GM12878 (cell line): ENCODE measurements around the gene CDH4. TPM values are rescaled to one million over a fixed set of nuclear protein-coding genes. Genes with fewer than 3 reads are reported as not detected.

Experiments used
- ATAC-seq: fragments of 200-7000 bp; cut with Tn5 transposase; 3 replicates; pipeline ENCODE4 v1.9.1; 2020; ENCODE audit warnings: mild to moderate bottlenecking, moderate library complexity
- BruUV-seq: library from RNA; stranded (reverse); fragments of 400-500 nt; replicated peaks from 2 replicates; lab custom pipeline; 2021; lab: Mats Ljungman, UMichigan
- CTCF ChIA-PET: fragments of 300-600 bp; sonication (Branson Sonifier 250); formaldehyde crosslinking; extraction: SDS; loops from one replicate; lab custom pipeline; 2021; ENCODE audit warnings: inconsistent platforms; lab: Yijun Ruan, JAX
- POLR2A ChIA-PET: fragments of 350-600 bp; formaldehyde crosslinking; extraction: SDS; loops from one replicate; lab custom pipeline; 2021; ENCODE audit warnings: inconsistent platforms; lab: Charles Lee
- RAD21 ChIA-PET: fragments of 300-600 bp; sonication (Branson Sonifier 250); formaldehyde crosslinking; loops from one replicate; lab custom pipeline; 2023; ENCODE audit warnings: antibody characterized with exemption; ENCODE audit not compliant: unreplicated experiment; lab: Charles Lee
- SMC1A ChIA-PET: fragments of 300-600 bp; sonication (Branson Sonifier 250); formaldehyde crosslinking; loops from one replicate; lab custom pipeline; 2023; ENCODE audit not compliant: unreplicated experiment, uncharacterized antibody; lab: Charles Lee
- DNase-seq: peaks from one replicate; pipeline ENCODE4 v3.0.0-alpha.2; 2011; ENCODE audit warnings: low read depth, low spot score
- FAIRE-seq: peaks from 3 replicates; lab custom pipeline; 2011; peaks lifted over from hg19 to GRCh38; lab: Jason Lieb, UNC
- H2AFZ ChIP-seq: 2 replicates; pipeline ENCODE4 v1.6.0; 2011; ENCODE audit warnings: low read depth, low read length, control low read depth; ENCODE audit not compliant: control insufficient read depth
- H3K27ac ChIP-seq: 2 replicates; pipeline ENCODE4 v1.5.1; 2011; ENCODE audit warnings: control low read depth; ENCODE audit not compliant: control insufficient read depth, insufficient read depth
- H3K27me3 ChIP-seq, 2 experiments: replicated peaks in 1 of 2; 2 replicates each; pipeline versions ENCODE4 v1.6.0 to v1.6.1; 2011; ENCODE audit warnings: low read length in 1 of 2; ENCODE audit not compliant: control insufficient read depth in 2 of 2, insufficient read depth in 2 of 2
- H3K36me3 ChIP-seq, 2 experiments: 2 replicates each; pipeline ENCODE4 v1.5.1; 2011; ENCODE audit warnings: low read length in 1 of 2; ENCODE audit not compliant: control insufficient read depth in 2 of 2, insufficient read depth in 2 of 2
- H3K4me1 ChIP-seq: 2 replicates; pipeline ENCODE4 v1.6.1; 2011; ENCODE audit warnings: mild to moderate bottlenecking, low read length, moderate library complexity, mixed read lengths; ENCODE audit not compliant: control insufficient read depth, insufficient read depth
- H3K4me2 ChIP-seq: 2 replicates; pipeline ENCODE4 v1.6.0; 2011; ENCODE audit warnings: control low read depth; ENCODE audit not compliant: control insufficient read depth, insufficient read depth
- H3K4me3 ChIP-seq: fragments of 200-600 bp; sonication (generic); 2 replicates; pipeline ENCODE4 v1.5.1; 2016
- H3K79me2 ChIP-seq: 2 replicates; pipeline ENCODE4 v1.6.0; 2011; ENCODE audit warnings: low read length; ENCODE audit not compliant: control insufficient read depth, insufficient read depth
- H3K9ac ChIP-seq: 2 replicates; pipeline ENCODE4 v1.8.0; 2011; ENCODE audit warnings: low read length, control low read depth, mixed read lengths; ENCODE audit not compliant: control insufficient read depth, insufficient read depth
- H3K9me3 ChIP-seq: replicated peaks from 3 replicates; pipeline ENCODE4 v1.5.1; 2011; ENCODE audit warnings: mild to moderate bottlenecking, low read length; ENCODE audit not compliant: control insufficient read depth, insufficient read depth
- H4K20me1 ChIP-seq: 2 replicates; pipeline ENCODE4 v1.6.0; 2011; ENCODE audit not compliant: control insufficient read depth, insufficient read depth
- ATF2 ChIP-seq: IDR thresholded peaks from 2 replicates; pipeline ENCODE4 v1.6.1; 2012; ENCODE audit warnings: low read length, inconsistent platforms
- CBX3 ChIP-seq: fragments of 200-600 bp; sonication (generic); IDR thresholded peaks from 2 replicates; pipeline ENCODE4 v1.6.1; 2016; ENCODE audit warnings: low read depth, borderline replicate concordance
- CBX5 ChIP-seq: sonication (generic); IDR thresholded peaks from 2 replicates; pipeline ENCODE4 v1.6.1; 2016; ENCODE audit warnings: low read depth, moderate library complexity, mild to moderate bottlenecking, inconsistent platforms
- EZH2 ChIP-seq: IDR thresholded peaks from 2 replicates; pipeline ENCODE4 v1.6.1; 2012; ENCODE audit warnings: low read depth, mild to moderate bottlenecking, control low read depth, inconsistent platforms, low read length, borderline replicate concordance; ENCODE audit not compliant: control insufficient read depth
- HCFC1 ChIP-seq: fragments of 150-350 bp; IDR thresholded peaks from 2 replicates; pipeline ENCODE4 v1.6.1; 2014; ENCODE audit warnings: low read length
- IRF3 ChIP-seq: fragments of 450-650 bp; IDR thresholded peaks from 2 replicates; pipeline ENCODE4 v1.6.1; 2014; ENCODE audit warnings: mild to moderate bottlenecking
- MLLT1 ChIP-seq: fragments of 450-650 bp; IDR thresholded peaks from 2 replicates; pipeline ENCODE4 v1.6.1; 2016; ENCODE audit warnings: mild to moderate bottlenecking
- NR2C1 ChIP-seq: fragments of 450-650 bp; IDR thresholded peaks from 2 replicates; pipeline ENCODE4 v1.6.1; 2017; ENCODE audit warnings: antibody characterized with exemption, mild to moderate bottlenecking, moderate library complexity
- NRF1 ChIP-seq: conservative IDR thresholded peaks from 2 replicates; pipeline ENCODE4 v1.6.1; 2011; ENCODE audit warnings: mild to moderate bottlenecking, low read depth, low read length, improper control_type of control experiment
- RBBP5 ChIP-seq: fragments of 200-600 bp; sonication (generic); conservative IDR thresholded peaks from 2 replicates; pipeline ENCODE4 v1.6.1; 2016
- ZBTB11 ChIP-seq: fragments of 450-650 bp; formaldehyde crosslinking; IDR thresholded peaks from 2 replicates; pipeline ENCODE4 v1.5.0; 2022; ENCODE audit warnings: mild to moderate bottlenecking, missing genetic modification characterization
- WGBS: methylation state at CpG from one replicate; pipeline ENCODE4 v1.1.6; 2016; ENCODE audit warnings: low lambda C conversion rate; ENCODE audit not compliant: insufficient replicate concordance, insufficient coverage; ENCODE audit errors: missing lambda C conversion rate; 5-methylcytosine and 5-hydroxymethylcytosine counted together
- in situ Hi-C: fragments of 300-500 bp; cut with MboI; formaldehyde crosslinking; loops from 9 replicates; pipeline ENCODE4 v1.14.3; 2018; ENCODE audit warnings: mixed read lengths
- intact Hi-C: fragments of 100-400 bp; cut with micrococcal nuclease; formaldehyde crosslinking; loops from one replicate; pipeline ENCODE4 v1.14.2; 2022; ENCODE audit not compliant: unreplicated experiment
- polyA plus RNA-seq, 11 experiments: library from polyadenylated mRNA; depleted of rRNA in 4 of 11; unstranded in 6 of 11; stranded (reverse) in 5 of 11; fragments of >200 nt; fragmentation: Nextera tagmentation in 4 of 11; fragmentation: Illumina TruSeq in 1 of 11; extraction: Ambion mirVana in 4 of 11; extraction: Trizol in 1 of 11; gene quantifications; 1 replicate in 1 of 11; 2 replicates in 10 of 11; pipeline versions ENCODE4 v1.2.1 to v1.2.3, GENCODE V29; 2011 to 2016; ENCODE audit warnings: inconsistent platforms in 2 of 11, missing spikeins in 2 of 11, low read depth in 1 of 11
- total RNA-seq, 4 experiments: library from RNA; depleted of rRNA in 3 of 4; stranded (reverse); fragments of >200 nt in 3 of 4; fragmentation: Illumina TruSeq in 1 of 4; extraction: Trizol in 1 of 4; gene quantifications; 2 replicates each; pipeline versions ENCODE4 v1.2.1 to v1.2.3, GENCODE V29; 2013 to 2021

Gene CDH4
- total and polyA plus RNA-seq, 10 of the 15 experiments (the other 5 are each of a cell fraction or from before 2014, with no cell fraction given) = not detected

GRCh38 chr20:61397790-61398189, 145.7 kb downstream of the CDH4 start:
- ChIA-PET CTCF (no interaction called here), SMC1A (no interaction called here), RAD21 (no interaction called here), POLR2A (no interaction called here)
- Histone ChIP-seq H3K4me2 (no peak overlapping the region), H3K36me3 (no peaks in the 10 kb centered on the region), H3K27me3 (no peaks in the 10 kb centered on the region), H3K79me2 (no peaks in the 10 kb centered on the region), H3K9ac (no peak overlapping the region), H2AFZ (no peak overlapping the region), H3K4me3 (no peak overlapping the region), H3K27ac (no peak overlapping the region), H3K4me1 (no peaks in the 10 kb centered on the region), H3K9me3 (no peaks in the 10 kb centered on the region; the same call in 2 of the 3 replicates), H4K20me1 (no peaks in the 10 kb centered on the region)
- BruUV-seq = no TSS peak
- TF ChIP-seq EZH2 (no peak), RBBP5 (no peak), NRF1 (no peak), CBX3 (no peak), MLLT1 (no peak), HCFC1 (no peak), IRF3 (no peak), ATF2 (no peak), CBX5 (no peak), NR2C1 (no peak), ZBTB11 (CRISPR knock-in tag) (no peak)
- in situ Hi-C loops (no loop called here), intact Hi-C loops (no loop called here)
- WGBS = 53% methylated on average over 12 of the region's 12 CpGs
- FAIRE-seq (no peak), DNase-seq (no peak), ATAC-seq (no peak)
